ENCODE results near the gene PPP2R5C.

The PPP2R5C gene

GRCh38 chr14:101887219-101887618 lies 125.7 kb downstream of the PPP2R5C start:
- Histone ChIP-seq H3K79me2 (ENCODE audit: insufficient read depth, low read depth) (no peaks in the 10 kb centered on the region; the same call in 1 of the 2 replicates), H3K36me3 (ENCODE audit: insufficient read depth) (peaks cover 5% of the 10 kb centered on the region; the same call in 1 of the 2 replicates), H3K9ac (no peak overlapping the region), H3K27ac (no peak overlapping the region), H3K27me3 (ENCODE audit: insufficient read depth, low read depth) (no peaks in the 10 kb centered on the region), H4K20me1 (ENCODE audit: insufficient read depth) (no peaks in the 10 kb centered on the region), H3K4me1 (ENCODE audit: low read depth, poor library complexity, severe bottlenecking) (no peaks in the 10 kb centered on the region), H2AFZ (ENCODE audit: low read depth) (no peak overlapping the region), H3K4me2 (no peak overlapping the region), H3K4me3 (IDR thresholded peaks at IDR 0.05; ENCODE audit: insufficient read depth, low read depth, low read length) (no peak overlapping the region)
- TF ChIP-seq CTCF (conservative IDR thresholded peaks at IDR 0.05; ENCODE audit: low read depth, low read length) = no peak

- peaks cover 5% of the 10 kb centered on the region; the same call in 1 of the 2 replicates for H3K36me3 ChIP-seq (ENCODE audit: insufficient read depth)
- H3K9ac ChIP-seq = no peak overlapping the region
- no peaks in the 10 kb centered on the region for H4K20me1 ChIP-seq (ENCODE audit: insufficient read depth)
- H3K27ac ChIP-seq = no peak overlapping the region
- H3K79me2 ChIP-seq (ENCODE audit: insufficient read depth, low read depth) = no peaks in the 10 kb centered on the region
- no peak overlapping the region for H3K4me2 ChIP-seq
- H3K27me3 ChIP-seq (ENCODE audit: insufficient read depth, low read depth) = no peaks in the 10 kb centered on the region
- no peaks in the 10 kb centered on the region for H3K4me1 ChIP-seq (ENCODE audit: low read depth, poor library complexity, severe bottlenecking)
- H3K4me3 ChIP-seq (IDR thresholded peaks at IDR 0.05; ENCODE audit: insufficient read depth, low read depth, low read length) = no peak overlapping the region
- H2AFZ ChIP-seq (ENCODE audit: low read depth) = no peak overlapping the region
- TF ChIP-seq CTCF (conservative IDR thresholded peaks at IDR 0.05; ENCODE audit: low read depth, low read length) = no peak
Measured at GRCh38 chr14:101888182-101888581, 126.7 kb downstream of the PPP2R5C start.

GRCh38 chr14:101889366-101889765 lies 127.9 kb downstream of the PPP2R5C start:
- Histone ChIP-seq H3K27ac (no peak overlapping the region), H3K79me2 (ENCODE audit: insufficient read depth, low read depth) (no peaks in the 10 kb centered on the region), H3K4me1 (ENCODE audit: low read depth, poor library complexity, severe bottlenecking) (no peaks in the 10 kb centered on the region), H3K4me2 (no peak overlapping the region), H3K4me3 (IDR thresholded peaks at IDR 0.05; ENCODE audit: insufficient read depth, low read depth, low read length) (no peak overlapping the region), H2AFZ (ENCODE audit: low read depth) (no peak overlapping the region), H3K27me3 (ENCODE audit: insufficient read depth, low read depth) (no peaks in the 10 kb centered on the region), H3K9ac (no peak overlapping the region), H4K20me1 (ENCODE audit: insufficient read depth) (no peaks in the 10 kb centered on the region), H3K36me3 (ENCODE audit: insufficient read depth) (peaks cover 8% of the 10 kb centered on the region; the same call in 1 of the 2 replicates)
- TF ChIP-seq CTCF (conservative IDR thresholded peaks at IDR 0.05; ENCODE audit: low read depth, low read length) = no peak

- Histone ChIP-seq H3K27ac (no peak overlapping the region), H3K79me2 (ENCODE audit: insufficient read depth, low read depth) (no peaks in the 10 kb centered on the region), H3K4me3 (IDR thresholded peaks at IDR 0.05; ENCODE audit: insufficient read depth, low read depth, low read length) (no peak overlapping the region), H2AFZ (ENCODE audit: low read depth) (no peak overlapping the region), H3K9ac (no peak overlapping the region), H3K4me2 (no peak overlapping the region), H3K27me3 (ENCODE audit: insufficient read depth, low read depth) (no peaks in the 10 kb centered on the region), H3K4me1 (ENCODE audit: low read depth, poor library complexity, severe bottlenecking) (no peaks in the 10 kb centered on the region), H3K36me3 (ENCODE audit: insufficient read depth) (peaks cover 13% of the 10 kb centered on the region; the same call in 1 of the 2 replicates), H4K20me1 (ENCODE audit: insufficient read depth) (no peaks in the 10 kb centered on the region)
- TF ChIP-seq CTCF (conservative IDR thresholded peaks at IDR 0.05; ENCODE audit: low read depth, low read length) = no peak
Measured at GRCh38 chr14:101889898-101890297, 128.4 kb downstream of the PPP2R5C start.
